HG03439 (cell line): ENCODE measurements around the gene PAFAH1B1.
"Not testable (repeated sequence)": the region's sequence is repeated elsewhere in the genome, so short reads cannot be mapped to it uniquely, and the experiment has no call there.

ENCODE experiments used
- ATAC-seq: cut with Tn5 transposase; IDR thresholded peaks from one replicate; pipeline ENCODE4 v1.9.1; 2021; ENCODE audit warnings: mild to moderate bottlenecking, moderate library complexity; ENCODE audit not compliant: unreplicated experiment

PAFAH1B1 gene

DNA sequence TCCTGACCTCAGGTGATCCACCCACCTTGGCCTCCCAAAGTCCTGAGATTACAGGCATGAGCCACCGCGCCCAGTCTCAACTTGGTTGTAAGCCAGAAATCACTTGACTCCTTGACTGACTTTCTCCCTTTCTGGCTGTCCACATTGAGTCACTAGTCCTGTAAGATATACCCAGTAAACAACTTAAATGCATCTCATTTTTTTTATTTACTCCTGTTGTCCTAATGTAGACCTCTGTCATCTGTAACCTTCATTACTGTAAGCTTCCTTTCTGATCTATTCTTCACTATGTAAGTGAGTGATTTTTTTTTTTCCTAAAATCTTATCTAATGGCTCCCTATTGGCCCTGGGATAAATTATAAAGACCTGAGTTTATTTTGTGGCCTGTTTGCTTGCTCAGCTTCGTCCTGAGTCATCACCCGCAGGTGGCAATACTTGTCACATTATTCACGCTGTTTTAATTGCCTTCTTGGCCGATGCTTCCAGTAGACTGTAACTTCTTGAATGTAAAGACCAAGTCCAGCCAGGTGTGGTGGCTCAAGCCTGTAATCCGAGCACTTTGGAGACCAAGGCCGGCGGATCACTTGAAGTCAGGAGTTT is 41.0 kb downstream of the PAFAH1B1 start:
- ATAC-seq: no peak

DNA sequence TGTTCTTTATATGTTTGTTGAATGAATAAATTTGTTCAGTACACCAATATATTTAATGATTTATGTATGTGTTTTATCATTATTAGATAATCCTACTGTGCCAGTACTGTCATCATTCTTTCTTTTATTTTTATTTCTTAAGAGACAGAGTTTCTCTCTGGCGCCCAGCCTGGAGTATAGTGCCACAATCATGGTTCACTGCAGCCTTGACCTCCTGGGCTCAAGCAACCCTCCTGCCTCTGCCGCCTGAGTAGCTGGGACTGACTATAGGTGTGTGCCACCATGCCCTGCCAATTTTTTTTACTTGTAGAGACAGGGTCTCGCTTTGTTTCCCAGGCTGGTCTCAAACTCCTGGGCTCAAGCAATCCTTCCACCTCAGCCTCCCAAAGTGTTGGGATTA is 41.8 kb downstream of the PAFAH1B1 start:
- no peak for ATAC-seq

DNA sequence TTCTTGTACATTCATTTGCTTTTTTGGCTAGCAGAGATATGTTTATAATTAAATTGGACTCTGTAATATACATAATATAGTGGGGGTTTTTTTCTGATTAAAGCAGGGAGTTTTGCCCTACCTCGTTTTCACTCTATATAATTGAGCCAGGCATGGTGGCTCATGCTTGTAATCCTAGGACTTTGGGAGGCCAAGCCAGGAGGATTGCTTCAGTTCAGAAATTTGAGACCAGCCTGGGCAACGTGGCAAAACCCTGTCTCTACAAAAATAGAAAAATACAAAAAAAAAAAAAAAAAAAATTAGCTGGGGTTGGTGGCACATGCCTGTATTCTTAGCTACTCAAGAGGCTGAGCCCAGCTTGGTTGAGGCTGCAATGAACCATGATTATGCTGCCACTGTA is 42.2 kb downstream of the PAFAH1B1 start:
- ATAC-seq: no peak

DNA sequence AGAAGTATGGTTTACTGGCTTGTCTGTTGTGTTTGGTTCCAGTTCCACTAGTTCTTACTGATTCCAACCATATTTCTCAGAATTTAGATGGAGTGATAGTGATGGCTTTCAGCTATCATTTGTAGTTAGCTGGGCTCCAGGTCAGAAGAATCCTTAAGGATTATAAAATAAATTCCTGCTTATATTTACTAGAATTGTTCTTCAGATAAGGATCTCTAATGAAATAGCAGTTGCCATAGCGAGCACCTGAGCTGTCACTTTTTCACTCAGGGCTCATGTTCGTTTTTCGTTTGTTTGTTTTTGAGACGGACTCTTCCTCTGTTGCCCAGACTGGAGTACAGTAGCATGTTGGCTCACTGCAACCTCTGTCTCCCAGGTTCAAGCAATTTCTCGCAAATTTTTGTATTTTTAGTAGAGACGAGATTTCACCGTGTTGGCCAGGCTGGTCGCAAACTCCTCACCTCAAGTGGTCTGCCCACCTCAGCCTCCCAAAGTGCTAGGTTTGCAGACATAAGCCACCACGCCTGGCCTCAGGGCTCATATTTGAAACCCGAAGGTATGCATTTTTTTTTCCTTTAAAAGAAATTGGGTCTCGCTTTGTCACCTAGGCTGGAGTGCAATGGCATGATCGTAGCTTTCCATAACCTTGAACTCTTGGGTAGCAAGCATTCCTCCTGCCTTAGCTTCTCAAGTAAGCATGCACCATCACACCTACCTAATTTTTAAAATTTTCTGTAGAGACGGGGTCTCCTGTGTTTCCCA is 42.9 kb downstream of the PAFAH1B1 start:
- no peak for ATAC-seq

DNA sequence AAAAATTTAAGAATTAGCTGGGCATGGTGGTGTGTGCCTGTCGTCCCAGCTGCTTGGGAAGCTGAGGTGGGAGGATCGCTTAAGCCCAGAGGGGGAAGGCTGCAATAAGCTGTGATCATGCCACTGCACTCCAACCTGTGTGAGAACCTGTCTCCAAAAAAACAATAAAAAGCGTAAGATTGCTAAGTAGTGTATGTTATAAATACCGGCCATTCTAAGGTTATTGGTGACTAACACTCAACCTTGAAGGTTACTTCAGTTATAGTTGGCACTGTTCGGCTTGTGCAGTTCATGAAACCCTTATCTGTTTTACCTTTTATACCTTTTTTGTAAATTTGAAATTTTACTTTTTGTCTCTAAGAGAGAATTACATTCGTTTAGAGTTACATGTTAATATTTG is 44.0 kb downstream of the PAFAH1B1 start:
- ATAC-seq: no peak

DNA sequence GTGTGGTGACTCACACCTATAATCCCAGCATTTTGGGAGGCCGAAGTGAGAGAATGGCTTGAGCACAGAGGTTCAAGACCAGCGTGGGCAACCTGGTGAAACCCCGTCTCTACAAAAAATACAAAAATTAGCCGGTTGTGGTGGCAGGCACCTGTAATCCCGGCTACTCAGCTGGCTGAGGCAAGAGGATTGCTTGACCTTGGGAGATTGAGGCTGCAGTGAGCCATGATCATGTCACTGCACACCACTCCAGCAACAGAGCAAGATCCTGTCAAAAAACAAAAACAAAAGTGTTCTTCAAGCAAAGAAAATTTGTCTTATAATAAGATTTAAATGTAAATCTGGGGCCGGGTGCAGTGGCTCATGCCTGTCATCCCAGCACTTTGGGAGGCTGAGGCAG is 51.5 kb downstream of the PAFAH1B1 start:
- ATAC-seq: no peak

DNA sequence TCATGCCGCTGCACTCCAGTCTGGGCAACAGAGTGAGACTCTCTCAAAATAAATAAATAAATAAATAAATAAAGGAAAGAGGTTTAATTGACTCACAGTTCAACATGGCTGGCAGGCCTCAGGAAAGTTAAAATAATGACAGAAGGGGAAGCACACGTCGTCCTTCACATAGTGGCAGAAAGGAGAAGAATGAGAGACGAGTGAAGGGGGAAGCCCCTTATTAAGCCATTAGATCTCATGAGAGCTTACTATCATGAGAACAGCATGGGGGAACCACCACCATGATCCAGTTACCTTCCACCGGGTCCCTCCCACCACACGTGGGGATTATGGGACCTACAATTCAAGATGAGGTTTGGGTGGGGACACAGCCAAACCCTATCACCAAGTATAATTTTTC is 54.5 kb downstream of the PAFAH1B1 start:
- no peak for ATAC-seq

DNA sequence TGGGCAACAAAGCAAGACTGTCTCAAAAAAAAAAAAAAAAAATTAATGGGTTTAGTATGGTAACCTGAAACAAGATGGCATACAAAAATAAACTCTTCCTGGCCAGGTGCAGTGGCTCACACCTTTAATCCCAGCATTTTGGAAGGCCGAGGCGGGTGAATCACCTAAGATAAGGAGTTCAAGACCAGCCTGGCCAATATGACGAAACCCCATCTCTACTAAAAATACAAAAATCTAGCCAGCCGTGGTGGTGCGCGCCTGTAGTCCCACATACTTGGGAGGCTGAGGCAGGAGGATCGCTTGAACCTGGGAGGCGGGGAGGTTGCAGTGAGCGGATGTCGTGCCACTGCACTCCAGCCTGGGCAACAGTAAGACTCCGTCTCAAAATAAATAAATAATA is 55.7 kb downstream of the PAFAH1B1 start:
- ATAC-seq: no peak

DNA sequence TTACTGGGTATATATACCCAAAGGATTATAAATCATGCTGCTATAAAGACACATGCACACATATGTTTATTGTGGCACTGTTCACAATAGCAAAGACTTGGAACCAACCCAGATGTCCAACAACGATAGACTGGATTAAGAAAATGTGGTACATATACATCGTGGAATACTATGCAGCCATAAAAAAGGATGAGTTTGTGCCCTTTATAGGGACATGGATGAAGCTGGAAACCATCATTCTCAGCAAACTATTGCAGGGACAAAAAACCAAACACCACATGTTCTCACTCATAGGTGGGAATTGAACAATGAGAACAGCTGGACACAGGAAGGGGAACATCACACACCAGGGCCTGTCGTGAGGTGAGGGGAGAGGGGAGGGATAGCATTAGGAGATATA is 59.5 kb downstream of the PAFAH1B1 start:
- not testable (repeated sequence) for ATAC-seq

DNA sequence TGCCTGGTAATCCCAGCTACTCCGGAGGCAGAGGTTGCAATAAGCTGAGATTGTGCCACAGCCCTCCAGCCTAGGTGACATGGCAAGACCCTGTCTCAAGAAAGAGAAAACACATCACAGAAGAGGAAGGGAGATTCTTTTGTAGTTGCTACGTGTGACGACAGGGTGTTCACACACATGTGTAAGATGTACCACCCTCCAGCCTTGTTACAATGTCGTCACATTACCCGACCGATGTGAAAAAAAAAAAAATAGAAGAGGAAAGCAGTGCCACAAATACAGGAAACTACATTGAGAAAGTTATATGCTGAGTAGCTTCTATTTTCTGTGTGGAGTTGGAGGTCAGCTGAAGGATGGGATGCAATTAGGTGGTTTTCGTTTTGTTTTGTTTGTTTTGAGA is 62.1 kb downstream of the PAFAH1B1 start:
- no peak for ATAC-seq

DNA sequence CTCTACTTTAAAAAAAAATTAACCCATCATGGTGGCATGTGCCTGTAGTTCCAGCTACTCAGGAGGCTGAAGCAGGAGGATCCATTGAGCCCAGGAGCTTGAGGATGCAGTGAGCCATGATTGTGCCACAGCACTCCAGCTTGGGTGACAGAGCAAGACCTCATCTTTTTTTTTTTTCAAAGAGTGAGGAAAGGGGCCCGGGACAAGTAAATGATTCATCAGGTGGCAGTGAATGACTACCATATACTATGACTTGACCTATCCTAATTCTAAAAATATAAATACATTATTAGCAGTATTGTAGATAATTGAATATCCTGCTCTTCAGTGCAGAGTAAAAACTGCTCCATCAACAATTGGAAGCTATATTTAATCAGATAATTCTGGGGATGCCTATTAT is 62.8 kb downstream of the PAFAH1B1 start:
- no peak for ATAC-seq

DNA sequence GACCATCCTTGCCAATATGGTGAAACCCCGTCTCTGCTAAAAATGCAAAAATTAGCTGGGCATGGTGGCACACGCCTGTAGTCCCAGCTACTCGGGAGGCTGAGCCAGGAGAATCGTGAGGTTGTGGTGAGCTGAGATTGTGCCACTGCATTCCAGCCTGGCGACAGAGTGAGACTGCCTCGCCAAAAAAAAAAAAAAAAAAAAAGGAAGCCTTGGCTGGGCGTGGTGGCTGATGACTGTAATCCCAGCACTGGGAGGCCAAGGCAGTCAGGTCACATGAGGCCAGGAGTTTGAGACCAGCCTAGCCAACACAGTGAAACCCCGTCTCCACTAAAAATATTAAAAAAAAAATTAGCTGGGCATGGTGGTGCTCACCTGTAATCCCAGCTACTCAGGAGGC is 65.9 kb downstream of the PAFAH1B1 start:
- not testable (repeated sequence) for ATAC-seq

DNA sequence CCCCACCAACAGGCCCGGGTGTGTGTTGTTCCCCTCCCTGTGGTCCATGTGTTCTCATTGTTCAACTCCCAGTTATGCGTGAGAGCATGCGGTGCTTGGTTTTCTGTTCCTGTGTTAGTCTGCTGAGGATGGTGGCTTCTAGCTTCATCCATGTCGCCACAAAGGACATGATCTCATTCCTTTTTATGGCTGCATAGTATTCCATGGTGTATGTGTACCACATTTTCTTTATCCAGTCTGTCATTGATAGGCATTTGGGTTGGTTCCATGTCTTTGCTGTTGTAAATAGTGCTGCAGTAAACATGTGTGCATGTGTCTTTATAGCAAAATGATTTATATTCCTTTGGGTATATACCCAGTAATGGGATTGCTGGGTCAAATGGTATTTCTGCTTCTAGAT is 67.0 kb downstream of the PAFAH1B1 start:
- not testable (repeated sequence) for ATAC-seq

DNA sequence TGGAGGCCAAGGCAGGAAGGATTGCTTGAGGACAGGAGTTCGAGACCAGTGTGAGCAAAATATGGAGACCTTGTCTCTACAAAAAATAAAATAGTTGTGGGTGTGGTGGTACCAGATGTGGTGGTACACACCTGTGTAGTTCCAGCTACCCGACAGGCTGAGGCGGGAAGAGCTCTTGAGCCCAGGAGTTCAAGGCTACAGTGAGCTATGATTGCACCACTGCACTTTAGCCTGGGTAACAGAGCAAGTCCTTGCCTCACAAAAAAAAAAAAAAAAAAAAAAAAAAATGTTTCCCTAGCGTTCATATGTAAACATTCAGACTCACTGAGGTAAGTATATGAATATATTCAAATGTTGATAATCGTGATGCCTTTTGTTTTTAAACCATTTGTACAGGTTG is 78.6 kb downstream of the PAFAH1B1 start:
- no peak for ATAC-seq

DNA sequence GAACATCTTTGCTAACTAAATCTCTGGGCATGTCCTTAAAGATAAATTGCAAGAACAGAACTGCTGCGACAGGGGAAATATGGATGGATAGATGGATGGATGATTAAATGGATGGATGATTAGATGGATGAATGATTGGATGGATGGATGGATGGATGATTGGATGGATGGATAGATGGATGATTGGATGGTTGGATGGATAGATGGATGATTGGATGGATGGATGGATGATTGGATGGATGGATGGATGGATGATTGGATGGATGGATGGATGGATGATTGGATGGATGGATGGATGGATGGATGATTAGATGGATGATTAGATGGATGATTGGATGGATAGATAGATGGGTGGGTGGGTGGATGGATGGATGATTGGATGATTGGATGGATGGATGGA is 85.8 kb downstream of the PAFAH1B1 start:
- ATAC-seq: not testable (repeated sequence)

DNA sequence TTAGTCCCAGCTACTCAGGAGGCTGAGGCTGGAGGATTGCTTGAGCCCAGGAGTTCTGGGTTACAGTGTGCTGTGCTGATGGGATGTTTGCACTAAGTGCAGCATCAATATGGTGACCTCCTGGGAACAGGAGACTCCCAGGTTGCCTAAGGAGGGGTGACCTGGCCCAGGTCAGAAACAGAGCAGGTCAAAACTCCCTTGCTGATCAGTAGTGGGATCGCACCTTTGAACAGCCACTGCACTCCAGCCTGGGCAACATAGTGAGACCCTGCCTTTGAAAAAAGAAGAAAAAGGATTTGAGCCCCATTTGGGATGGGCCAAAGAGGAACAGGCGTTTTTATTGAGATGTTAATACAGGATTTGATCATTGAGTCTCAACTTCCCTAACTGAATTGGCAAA is 87.5 kb downstream of the PAFAH1B1 start:
- ATAC-seq: no peak

DNA sequence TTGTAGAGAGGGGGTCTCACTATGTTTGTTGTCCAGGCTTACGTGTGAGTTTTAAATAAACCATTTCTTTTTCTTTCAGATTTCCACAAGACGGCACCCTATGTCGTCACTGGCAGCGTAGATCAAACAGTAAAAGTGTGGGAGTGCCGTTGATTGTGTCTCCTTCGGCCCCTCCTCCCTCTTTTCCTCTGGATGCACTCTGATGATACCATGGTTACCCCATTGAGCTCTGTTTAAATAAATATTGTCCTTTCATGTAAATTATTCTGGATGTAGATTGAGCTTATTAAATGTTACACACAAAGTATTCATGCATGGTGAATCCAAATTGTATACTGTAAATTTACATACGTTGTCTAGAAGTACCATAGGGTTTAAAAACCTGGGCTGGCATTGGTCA is 88.2 kb downstream of the PAFAH1B1 start:
- no peak for ATAC-seq

DNA sequence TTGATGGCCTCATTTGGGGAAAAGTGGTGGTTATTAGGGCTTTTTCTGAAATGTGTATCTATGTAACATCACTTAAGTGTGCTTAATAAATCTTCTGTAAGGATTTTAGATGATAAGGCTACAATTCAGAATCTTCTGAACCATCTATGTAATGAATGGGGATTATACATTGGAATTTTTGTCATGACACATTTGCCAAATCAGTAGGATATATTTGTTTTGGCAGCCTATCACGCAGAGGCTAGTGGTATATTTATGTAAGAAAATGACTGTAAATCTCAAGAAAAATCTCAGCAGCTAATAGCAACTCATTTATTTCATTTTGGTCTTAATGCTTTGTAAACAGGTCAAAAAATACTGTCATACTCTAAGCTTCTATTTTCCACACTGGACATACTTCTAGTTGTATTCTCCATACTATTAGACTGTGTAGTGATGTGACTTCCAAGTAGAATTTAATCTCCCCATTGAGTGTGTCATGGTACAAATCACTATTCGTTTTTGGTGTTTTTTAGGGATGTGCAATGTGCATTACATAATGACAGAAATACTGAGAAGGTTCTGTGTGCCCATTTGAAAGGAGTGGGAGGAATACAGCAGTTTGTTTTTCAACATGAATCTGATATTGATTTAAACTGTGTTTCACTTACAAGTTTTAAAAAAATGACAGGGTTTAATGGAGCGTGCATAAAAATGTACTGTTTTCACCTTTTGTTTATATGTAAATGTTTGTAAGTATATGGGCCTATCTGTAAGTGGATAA is 88.9 kb downstream of the PAFAH1B1 start:
- ATAC-seq: no peak

DNA sequence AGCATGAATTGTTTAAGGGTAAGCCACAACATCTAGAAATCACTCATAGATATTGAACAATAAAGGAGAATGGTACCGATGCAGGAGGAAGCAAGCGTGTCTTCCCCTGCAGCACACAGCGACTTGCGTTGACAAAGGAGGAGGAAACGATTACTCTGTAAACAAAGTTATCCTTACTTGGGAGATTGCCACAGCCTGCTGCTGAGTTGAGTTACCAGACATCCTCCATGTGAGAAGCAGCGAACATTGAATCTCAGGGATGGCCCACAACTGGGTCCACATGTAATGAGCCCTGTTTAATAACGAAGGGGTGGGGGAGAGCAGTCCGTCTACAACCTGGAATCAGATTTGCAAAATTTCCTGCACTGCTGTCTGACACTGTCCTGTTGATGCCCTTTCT is 90.5 kb downstream of the PAFAH1B1 start:
- ATAC-seq: no peak

DNA sequence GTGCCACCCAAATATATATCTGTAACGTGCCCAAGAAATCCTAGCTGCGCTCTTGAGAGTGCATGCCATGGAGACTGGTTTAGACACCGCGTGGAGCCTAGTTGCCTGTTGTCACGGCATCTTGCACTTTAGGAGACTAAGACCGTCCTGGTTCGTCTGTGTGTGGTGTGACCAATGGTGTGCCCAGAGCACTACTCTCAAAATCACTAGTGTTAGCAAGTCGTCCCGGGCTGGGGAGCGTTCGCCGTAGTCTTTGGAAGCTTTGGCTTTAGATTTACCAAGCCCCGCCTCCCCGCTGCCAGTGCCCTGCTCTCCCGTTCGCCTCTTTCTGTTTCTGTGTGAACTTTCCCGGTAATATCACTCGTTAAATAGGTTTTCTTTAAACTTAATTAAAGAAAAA is 91.1 kb downstream of the PAFAH1B1 start:
- no peak for ATAC-seq

DNA sequence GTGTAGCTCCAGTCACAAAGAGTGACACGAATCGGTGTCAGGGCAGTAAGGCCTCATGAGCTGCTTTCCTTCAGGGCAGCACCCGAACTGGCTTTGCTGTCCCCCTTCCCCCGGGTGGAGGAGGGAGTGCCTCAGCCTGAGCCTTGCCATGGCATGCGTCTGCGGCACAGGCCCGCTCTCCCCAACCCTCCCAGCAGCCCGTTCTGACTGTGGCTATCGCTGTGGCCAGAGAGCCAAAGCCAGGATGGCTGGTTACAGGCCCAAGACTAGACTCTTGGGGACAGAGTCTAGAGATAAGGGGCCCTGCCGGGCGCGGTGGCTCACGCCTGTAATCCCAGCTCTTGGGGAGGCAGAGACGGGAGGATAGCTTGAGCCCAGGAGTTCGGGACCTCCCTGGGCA is 92.2 kb downstream of the PAFAH1B1 start:
- no peak for ATAC-seq

DNA sequence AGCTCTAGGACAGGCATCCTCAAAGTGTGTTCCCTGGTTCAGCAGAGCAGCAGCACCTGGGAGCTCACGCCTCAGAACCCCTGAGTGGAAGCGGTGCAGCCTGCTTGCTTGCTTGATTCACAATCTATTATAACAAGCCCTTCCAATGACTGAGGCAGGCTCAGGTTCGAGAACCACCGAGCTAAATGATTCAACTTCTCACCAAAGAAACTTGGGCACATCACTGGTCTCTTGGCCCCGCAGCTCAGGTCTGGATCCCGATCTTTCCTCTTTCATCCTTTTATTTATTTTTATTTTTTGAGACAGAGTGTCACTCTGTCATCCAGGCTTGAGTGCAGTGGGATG is 93.6 kb downstream of the PAFAH1B1 start:
- no peak for ATAC-seq
